Fibroblast of mammary gland (primary cell): ENCODE measurements around the gene GAS2L1.
"Not testable (repeated sequence)": the region's sequence is repeated elsewhere in the genome, so short reads cannot be mapped to it uniquely, and the experiment has no call there.

Experiments
- DNase-seq: peaks from one replicate; pipeline ENCODE4 v3.0.0-alpha.2; 2010; ENCODE audit warnings: low read depth
- H3K4me3 ChIP-seq: 2 replicates; pipeline ENCODE4 v1.5.1; 2011; ENCODE audit warnings: low read depth, mild to moderate bottlenecking, low read length, moderate library complexity; ENCODE audit not compliant: control insufficient read depth
- CTCF ChIP-seq: conservative IDR thresholded peaks from 2 replicates; pipeline ENCODE4 v1.5.1; 2011; ENCODE audit warnings: low read depth, low read length, inconsistent platforms; ENCODE audit not compliant: control insufficient read depth, insufficient read depth

Gene GAS2L1

GRCh38 chr22:29353860-29354259, 47.4 kb downstream of the GAS2L1 start:
- DNase-seq: no peak
- H3K4me3 ChIP-seq: no peak overlapping the region
- TF ChIP-seq CTCF: no peak

GRCh38 chr22:29357193-29357890, 50.9 kb downstream of the GAS2L1 start:
- H3K4me3 ChIP-seq, DNase-seq: not testable (repeated sequence)

- DNase-seq: peak; percentile 55
- peak; percentile 57 for TF ChIP-seq CTCF
- no peak overlapping the region for H3K4me3 ChIP-seq
These were observed 53.0 kb downstream of the GAS2L1 start for GRCh38 chr22:29359469-29359868.
